ENCODE data around the gene APOBEC2. TPM values are rescaled to one million over a fixed set of nuclear protein-coding genes. Genes with fewer than 3 reads are reported as not detected.

The APOBEC2 gene
- total RNA-seq, 1 experiment from 2014 or later, result not detected

DNA sequence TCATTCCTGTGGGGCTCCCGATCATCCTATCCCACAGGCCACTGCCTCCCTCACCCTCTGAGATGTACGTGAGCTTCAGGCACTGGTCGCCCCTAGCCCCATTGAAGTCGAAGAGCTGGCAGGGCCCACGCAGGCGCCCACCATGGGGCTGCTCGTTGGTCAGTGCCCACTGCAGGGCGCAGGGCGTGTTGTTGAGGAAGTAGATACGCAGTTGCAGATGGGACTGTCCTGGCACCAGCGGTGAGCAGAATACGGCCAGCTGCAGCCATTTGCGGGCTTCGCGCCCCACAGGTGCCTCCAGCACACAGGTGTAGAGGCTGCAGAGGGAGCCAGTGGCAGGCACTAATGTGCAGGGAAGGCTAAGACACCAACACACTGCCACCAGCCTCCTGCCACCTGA is 20.2 kb upstream of the APOBEC2 start:
- DNase-seq (ENCODE audit: low read depth, low spot score) (no peak), ATAC-seq (no peak)
- Histone ChIP-seq H3K79me2 (ENCODE audit: insufficient read depth, low read length) (no peaks in the 10 kb centered on the region), H3K9ac (ENCODE audit: low read length) (no peak overlapping the region), H3K4me2 (ENCODE audit: low read length) (no peak overlapping the region), H3K4me1 (ENCODE audit: control insufficient read depth in 1 of 2, insufficient read depth in 2 of 2, low read length in 2 of 2) (peaks cover 9 to 22% of the 10 kb centered on the region in 2 experiments), H3K27ac (ENCODE audit: low read depth, low read length) (no peak overlapping the region), H3K4me3 (replicated peaks in 1 of 2; ENCODE audit: low read depth in 1 of 2, low read length in 2 of 2) (no peak overlapping the region), H3K9me2 (ENCODE audit: insufficient read depth) (no peaks in the 10 kb centered on the region), H4K20me1 (ENCODE audit: insufficient read depth) (no peaks in the 10 kb centered on the region), H3K27me3 (ENCODE audit: insufficient read depth, low read length) (no peaks in the 10 kb centered on the region), H2AFZ (ENCODE audit: low read depth, low read length, poor library complexity, severe bottlenecking) (no peak overlapping the region), H3K9me3 (ENCODE audit: control insufficient read depth in 1 of 2, insufficient read depth in 1 of 2, low read depth in 1 of 2, low read length in 2 of 2) (no peaks in the 10 kb centered on the region), H3K36me3 (ENCODE audit: control insufficient read depth in 1 of 2, insufficient read depth in 2 of 2, low read length in 2 of 2) (no peaks in the 10 kb centered on the region)
- no TSS peak for BruUV-seq (replicated peaks)
- intact Hi-C loops (cut with micrococcal nuclease), result no loop called here
- TF ChIP-seq JUND (IDR thresholded peaks at IDR 0.05) (no peak), ELF1 (IDR thresholded peaks at IDR 0.05; ENCODE audit: borderline replicate concordance, low read depth) (no peak), SRF (IDR thresholded peaks at IDR 0.05; ENCODE audit: low read depth) (no peak), ZFX (IDR thresholded peaks at IDR 0.05) (no peak), SP1 (IDR thresholded peaks at IDR 0.05; ENCODE audit: low read depth) (no peak), EZH2 (IDR thresholded peaks at IDR 0.05) (no peak), ZNF274 (IDR thresholded peaks at IDR 0.05; ENCODE audit: low read depth, low read length) (no peak), YY1 (IDR thresholded peaks at IDR 0.05; ENCODE audit: extremely low read depth, insufficient replicate concordance, low read depth, low read length) (no peak), FOSL1 (IDR thresholded peaks at IDR 0.05; ENCODE audit: low read depth) (no peak), EZH2phosphoT487 (IDR thresholded peaks at IDR 0.05; ENCODE audit: borderline replicate concordance) (no peak), EGR1 (IDR thresholded peaks at IDR 0.05; ENCODE audit: low read depth) (no peak), POLR2AphosphoS5 (IDR thresholded peaks at IDR 0.05; ENCODE audit: low read depth, low read length) (no peak), CBX3 (IDR thresholded peaks at IDR 0.05; ENCODE audit: low read depth) (no peak), CEBPB (IDR thresholded peaks at IDR 0.05; ENCODE audit: low read depth) (no peak), RAD21 (IDR thresholded peaks at IDR 0.05; ENCODE audit: low read depth) (no peak)
- TF ChIP-seq, protein P1, sequence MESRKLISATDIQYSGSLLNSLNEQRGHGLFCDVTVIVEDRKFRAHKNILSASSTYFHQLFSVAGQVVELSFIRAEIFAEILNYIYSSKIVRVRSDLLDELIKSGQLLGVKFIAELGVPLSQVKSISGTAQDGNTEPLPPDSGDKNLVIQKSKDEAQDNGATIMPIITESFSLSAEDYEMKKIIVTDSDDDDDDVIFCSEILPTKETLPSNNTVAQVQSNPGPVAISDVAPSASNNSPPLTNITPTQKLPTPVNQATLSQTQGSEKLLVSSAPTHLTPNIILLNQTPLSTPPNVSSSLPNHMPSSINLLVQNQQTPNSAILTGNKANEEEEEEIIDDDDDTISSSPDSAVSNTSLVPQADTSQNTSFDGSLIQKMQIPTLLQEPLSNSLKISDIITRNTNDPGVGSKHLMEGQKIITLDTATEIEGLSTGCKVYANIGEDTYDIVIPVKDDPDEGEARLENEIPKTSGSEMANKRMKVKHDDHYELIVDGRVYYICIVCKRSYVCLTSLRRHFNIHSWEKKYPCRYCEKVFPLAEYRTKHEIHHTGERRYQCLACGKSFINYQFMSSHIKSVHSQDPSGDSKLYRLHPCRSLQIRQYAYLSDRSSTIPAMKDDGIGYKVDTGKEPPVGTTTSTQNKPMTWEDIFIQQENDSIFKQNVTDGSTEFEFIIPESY (IDR thresholded peaks at IDR 0.05; ENCODE audit: extremely low read depth, insufficient replicate concordance, low read length), result no peak
- TF ChIP-seq, protein P2, sequence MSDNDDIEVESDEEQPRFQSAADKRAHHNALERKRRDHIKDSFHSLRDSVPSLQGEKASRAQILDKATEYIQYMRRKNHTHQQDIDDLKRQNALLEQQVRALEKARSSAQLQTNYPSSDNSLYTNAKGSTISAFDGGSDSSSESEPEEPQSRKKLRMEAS (IDR thresholded peaks at IDR 0.05), result no peak
- TF ChIP-seq, protein P3, sequence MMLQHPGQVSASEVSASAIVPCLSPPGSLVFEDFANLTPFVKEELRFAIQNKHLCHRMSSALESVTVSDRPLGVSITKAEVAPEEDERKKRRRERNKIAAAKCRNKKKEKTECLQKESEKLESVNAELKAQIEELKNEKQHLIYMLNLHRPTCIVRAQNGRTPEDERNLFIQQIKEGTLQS (IDR thresholded peaks at IDR 0.05), result no peak
- TF ChIP-seq, protein P4, sequence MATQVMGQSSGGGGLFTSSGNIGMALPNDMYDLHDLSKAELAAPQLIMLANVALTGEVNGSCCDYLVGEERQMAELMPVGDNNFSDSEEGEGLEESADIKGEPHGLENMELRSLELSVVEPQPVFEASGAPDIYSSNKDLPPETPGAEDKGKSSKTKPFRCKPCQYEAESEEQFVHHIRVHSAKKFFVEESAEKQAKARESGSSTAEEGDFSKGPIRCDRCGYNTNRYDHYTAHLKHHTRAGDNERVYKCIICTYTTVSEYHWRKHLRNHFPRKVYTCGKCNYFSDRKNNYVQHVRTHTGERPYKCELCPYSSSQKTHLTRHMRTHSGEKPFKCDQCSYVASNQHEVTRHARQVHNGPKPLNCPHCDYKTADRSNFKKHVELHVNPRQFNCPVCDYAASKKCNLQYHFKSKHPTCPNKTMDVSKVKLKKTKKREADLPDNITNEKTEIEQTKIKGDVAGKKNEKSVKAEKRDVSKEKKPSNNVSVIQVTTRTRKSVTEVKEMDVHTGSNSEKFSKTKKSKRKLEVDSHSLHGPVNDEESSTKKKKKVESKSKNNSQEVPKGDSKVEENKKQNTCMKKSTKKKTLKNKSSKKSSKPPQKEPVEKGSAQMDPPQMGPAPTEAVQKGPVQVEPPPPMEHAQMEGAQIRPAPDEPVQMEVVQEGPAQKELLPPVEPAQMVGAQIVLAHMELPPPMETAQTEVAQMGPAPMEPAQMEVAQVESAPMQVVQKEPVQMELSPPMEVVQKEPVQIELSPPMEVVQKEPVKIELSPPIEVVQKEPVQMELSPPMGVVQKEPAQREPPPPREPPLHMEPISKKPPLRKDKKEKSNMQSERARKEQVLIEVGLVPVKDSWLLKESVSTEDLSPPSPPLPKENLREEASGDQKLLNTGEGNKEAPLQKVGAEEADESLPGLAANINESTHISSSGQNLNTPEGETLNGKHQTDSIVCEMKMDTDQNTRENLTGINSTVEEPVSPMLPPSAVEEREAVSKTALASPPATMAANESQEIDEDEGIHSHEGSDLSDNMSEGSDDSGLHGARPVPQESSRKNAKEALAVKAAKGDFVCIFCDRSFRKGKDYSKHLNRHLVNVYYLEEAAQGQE (IDR thresholded peaks at IDR 0.05; ENCODE audit: low read depth), result no peak
- TF ChIP-seq, protein P5, sequence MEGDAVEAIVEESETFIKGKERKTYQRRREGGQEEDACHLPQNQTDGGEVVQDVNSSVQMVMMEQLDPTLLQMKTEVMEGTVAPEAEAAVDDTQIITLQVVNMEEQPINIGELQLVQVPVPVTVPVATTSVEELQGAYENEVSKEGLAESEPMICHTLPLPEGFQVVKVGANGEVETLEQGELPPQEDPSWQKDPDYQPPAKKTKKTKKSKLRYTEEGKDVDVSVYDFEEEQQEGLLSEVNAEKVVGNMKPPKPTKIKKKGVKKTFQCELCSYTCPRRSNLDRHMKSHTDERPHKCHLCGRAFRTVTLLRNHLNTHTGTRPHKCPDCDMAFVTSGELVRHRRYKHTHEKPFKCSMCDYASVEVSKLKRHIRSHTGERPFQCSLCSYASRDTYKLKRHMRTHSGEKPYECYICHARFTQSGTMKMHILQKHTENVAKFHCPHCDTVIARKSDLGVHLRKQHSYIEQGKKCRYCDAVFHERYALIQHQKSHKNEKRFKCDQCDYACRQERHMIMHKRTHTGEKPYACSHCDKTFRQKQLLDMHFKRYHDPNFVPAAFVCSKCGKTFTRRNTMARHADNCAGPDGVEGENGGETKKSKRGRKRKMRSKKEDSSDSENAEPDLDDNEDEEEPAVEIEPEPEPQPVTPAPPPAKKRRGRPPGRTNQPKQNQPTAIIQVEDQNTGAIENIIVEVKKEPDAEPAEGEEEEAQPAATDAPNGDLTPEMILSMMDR (IDR thresholded peaks at IDR 0.05 in 2 of 3, conservative IDR thresholded peaks at IDR 0.05 in 1 of 3; ENCODE audit: borderline replicate concordance in 1 of 3, insufficient read depth in 1 of 3, low read depth in 2 of 3, low read length in 2 of 3), result no peak
- POLR2A ChIA-PET, result interaction anchor here (0.6 kb wide), 1 partner anchor 1085 kb away, joined by 3 read pairs; no protein-coding TSS in a partner anchor
- CTCF ChIA-PET, result no interaction called here
- RAD21 ChIA-PET (ENCODE audit: low non-redundant PET in 1 of 2, low total read pairs in 2 of 2, uncharacterized antibody in 2 of 2, unreplicated experiment in 2 of 2), result no interaction called here
